22Rv1 (cell line): Measurements from ENCODE around the gene ACAD10.

Experiments used
- H3K27ac ChIP-seq: fragments of 450-650 bp; 2 replicates; pipeline ENCODE4 v1.5.1; 2017
- CTCF ChIP-seq: fragments of 450-650 bp; IDR thresholded peaks from 2 replicates; pipeline ENCODE4 v1.5.1; 2017; ENCODE audit warnings: mild to moderate bottlenecking
- ZFX ChIP-seq: fragments of 450-650 bp; IDR thresholded peaks from 2 replicates; pipeline ENCODE4 v1.6.1; 2017; ENCODE audit warnings: antibody characterized with exemption, borderline replicate concordance

Gene ACAD10

GRCh38 chr12:111685811-111686573 lies at the start of gene ACAD10, which contains the start of gene BRAP:
Gene ACAD10, plus strand, starts transcription at chr12:111686053. Its CDS starts 6,657 bp downstream, at chr12:111692710.
Gene BRAP, minus strand, starts transcription at chr12:111685956. Its CDS starts 164 bp downstream, at chr12:111685792.
- H3K27ac ChIP-seq, result peak within 1 kb of the TSS; percentile 88
- peak; percentile 15; the same call in 1 of the 2 replicates for TF ChIP-seq CTCF
- no peak for TF ChIP-seq ZFX

- no peak overlapping the region for H3K27ac ChIP-seq
- TF ChIP-seq CTCF, result no peak
- TF ChIP-seq ZFX, result no peak
Observed at GRCh38 chr12:111636209-111636945, 49.5 kb upstream of the ACAD10 start.

GRCh38 chr12:111638556-111638955 lies 47.3 kb upstream of the ACAD10 start:
- no peak overlapping the region for H3K27ac ChIP-seq
- TF ChIP-seq CTCF (no peak), ZFX (no peak)

- TF ChIP-seq ZFX, result no peak
- H3K27ac ChIP-seq, result no peak overlapping the region
Observed at GRCh38 chr12:111640506-111640905, 45.3 kb upstream of the ACAD10 start.

- no peak for TF ChIP-seq ZFX
- TF ChIP-seq CTCF, result no peak
- H3K27ac ChIP-seq, result peak overlapping the region; percentile 60
Observed at GRCh38 chr12:111642681-111643426, 43.0 kb upstream of the ACAD10 start.

GRCh38 chr12:111643427-111643826 lies 42.4 kb upstream of the ACAD10 start:
- TF ChIP-seq CTCF, result no peak
- TF ChIP-seq ZFX, result no peak
- H3K27ac ChIP-seq, result peak overlapping the region; percentile 60

- no peak for TF ChIP-seq ZFX
- H3K27ac ChIP-seq, result no peak overlapping the region
Observed at GRCh38 chr12:111645433-111645832, 40.4 kb upstream of the ACAD10 start.
